HFF-Myc (cell line): ENCODE data around the gene ANKRD63.
A peak's percentile ranks its signal among the peaks of the same experiment; 100 is the strongest.

Source experiments
- DNase-seq: peaks from one replicate; pipeline ENCODE4 v3.0.0-alpha.2; 2011; ENCODE audit warnings: low read depth; ENCODE audit errors: extremely low read depth
- H3K4me3 ChIP-seq: replicated peaks from 2 replicates; pipeline ENCODE4 v1.5.1; 2011; ENCODE audit warnings: low read depth, mild to moderate bottlenecking, control low read depth, low read length
- CTCF ChIP-seq: IDR thresholded peaks from 2 replicates; pipeline ENCODE4 v1.5.1; 2012; ENCODE audit warnings: mild to moderate bottlenecking, low read depth, low read length, control low read depth; ENCODE audit errors: missing control alignments

The ANKRD63 gene

GRCh38 chr15:40290918-40291574, 8.2 kb upstream of the ANKRD63 start:
- no peak for DNase-seq
- TF ChIP-seq CTCF = no peak

GRCh38 chr15:40290545-40290917, 7.7 kb upstream of the ANKRD63 start:
- H3K4me3 ChIP-seq = no peak overlapping the region
- no peak for TF ChIP-seq CTCF
- no peak for DNase-seq

More at GRCh38 chr15:40290918-40291574, 8.2 kb upstream of the ANKRD63 start:
- H3K4me3 ChIP-seq = peak overlapping the region; percentile 34

- DNase-seq = no peak
- no peak overlapping the region for H3K4me3 ChIP-seq
- TF ChIP-seq CTCF = no peak
These were observed 6.4 kb upstream of the ANKRD63 start for GRCh38 chr15:40289140-40289775.

DNA sequence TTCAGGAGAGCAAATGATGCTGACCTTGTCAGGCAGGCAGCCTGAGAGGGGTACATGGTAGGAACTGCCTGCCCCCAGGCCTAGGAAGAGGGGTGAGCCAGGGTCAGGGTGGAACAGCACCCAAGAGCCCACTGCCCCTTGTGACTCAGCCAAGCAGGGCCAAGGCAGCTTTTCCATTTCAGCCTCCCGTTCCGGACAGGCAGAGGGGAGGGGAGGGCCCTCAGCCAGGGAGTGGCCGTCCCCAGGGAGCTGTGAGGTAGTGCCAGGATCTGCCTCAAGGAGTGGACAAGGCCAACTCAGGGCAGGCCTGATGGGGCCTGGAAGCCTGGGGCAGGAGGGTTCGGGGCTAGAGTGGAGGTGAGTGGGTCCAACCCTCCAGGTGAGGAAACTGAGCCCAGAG, 5.1 kb upstream of the ANKRD63 start:
- TF ChIP-seq CTCF = no peak
- no peak for DNase-seq
- no peak overlapping the region for H3K4me3 ChIP-seq

DNA sequence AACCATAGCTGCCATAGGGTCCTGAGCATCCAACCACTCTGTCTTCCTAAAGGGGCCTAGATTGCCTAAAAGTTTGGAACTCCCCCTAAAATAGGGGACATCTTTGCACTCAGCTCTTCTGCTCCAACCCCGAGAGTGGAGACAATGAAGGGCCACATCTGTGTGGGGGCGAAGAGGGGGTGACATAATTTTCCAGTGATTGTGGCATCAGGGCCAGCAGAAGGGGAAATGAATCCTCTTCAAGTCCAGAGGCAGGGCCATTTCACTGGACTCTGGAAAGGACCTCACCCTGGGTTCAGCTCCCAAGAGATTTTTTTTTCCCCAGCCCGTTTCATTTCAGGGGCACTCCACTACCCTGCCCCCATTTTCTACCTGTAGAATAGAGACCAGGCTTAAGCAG, 4.6 kb upstream of the ANKRD63 start:
- no peak for TF ChIP-seq CTCF
- DNase-seq = no peak
- no peak overlapping the region for H3K4me3 ChIP-seq

GRCh38 chr15:40286794-40287193, 3.9 kb upstream of the ANKRD63 start:
- TF ChIP-seq CTCF = no peak
- DNase-seq = no peak
- no peak overlapping the region for H3K4me3 ChIP-seq
